GM21786 (cell line): Measurements from ENCODE around the gene PIK3R5.
"Not testable (repeated sequence)": the region's sequence is repeated elsewhere in the genome, so short reads cannot be mapped to it uniquely, and the experiment has no call there.

Experiments used
- ATAC-seq: cut with Tn5 transposase; IDR thresholded peaks from one replicate; pipeline ENCODE4 v1.9.1; 2021; ENCODE audit not compliant: unreplicated experiment

PIK3R5 gene

GRCh38 chr17:8885163-8885966 is 80.1 kb downstream of the PIK3R5 start:
- ATAC-seq: not testable (repeated sequence)

GRCh38 chr17:8884336-8884990 is 81.0 kb downstream of the PIK3R5 start:
- ATAC-seq: no peak

GRCh38 chr17:8883353-8883752 is 82.2 kb downstream of the PIK3R5 start:
- no peak for ATAC-seq

GRCh38 chr17:8881606-8882005 is 83.9 kb downstream of the PIK3R5 start:
- no peak for ATAC-seq

GRCh38 chr17:8880466-8880865 is 85.0 kb downstream of the PIK3R5 start:
- no peak for ATAC-seq

- no peak for ATAC-seq
These were observed 86.1 kb downstream of the PIK3R5 start for GRCh38 chr17:8879410-8879809.

- ATAC-seq: no peak
These were observed 87.5 kb downstream of the PIK3R5 start for GRCh38 chr17:8877984-8878383.

- no peak for ATAC-seq
These were observed 89.5 kb downstream of the PIK3R5 start for GRCh38 chr17:8875957-8876356.

- no peak for ATAC-seq
These were observed 90.1 kb downstream of the PIK3R5 start for GRCh38 chr17:8875436-8875835.

- no peak for ATAC-seq
These were observed 91.4 kb downstream of the PIK3R5 start for GRCh38 chr17:8873801-8874715.

- ATAC-seq: no peak
These were observed 92.6 kb downstream of the PIK3R5 start for GRCh38 chr17:8872705-8873435.

GRCh38 chr17:8872036-8872704 is 93.3 kb downstream of the PIK3R5 start:
- ATAC-seq: no peak

- ATAC-seq: no peak
These were observed 94.4 kb downstream of the PIK3R5 start for GRCh38 chr17:8871081-8871581.

GRCh38 chr17:8870406-8871040 is 95.0 kb downstream of the PIK3R5 start:
- no peak for ATAC-seq

GRCh38 chr17:8869114-8869815 is 96.2 kb downstream of the PIK3R5 start:
- peak; percentile 4 for ATAC-seq

- ATAC-seq: peak; percentile 43
These were observed 97.0 kb downstream of the PIK3R5 start for GRCh38 chr17:8868529-8868951.

- no peak for ATAC-seq
These were observed 97.4 kb downstream of the PIK3R5 start for GRCh38 chr17:8868092-8868491.

GRCh38 chr17:8867361-8867981 is 98.0 kb downstream of the PIK3R5 start, which contains the start of gene PIK3R6:
Gene PIK3R6, minus strand, starts transcription at chr17:8867674. Its CDS starts 17,880 bp downstream, at chr17:8849794.
- ATAC-seq: no peak
